Endothelial cell of umbilical vein (primary cell): ENCODE results near the gene RAB1B. TPM values are rescaled to one million over a fixed set of nuclear protein-coding genes. Genes with fewer than 3 reads are reported as not detected.

Experiments
- BruUV-seq: library from RNA; stranded (reverse); fragments of 400-500 nt; replicated peaks from 2 replicates; lab custom pipeline; 2021; lab: Mats Ljungman, UMichigan
- CTCF ChIA-PET: fragments of 300-600, 350-600 bp; sonication (Branson Sonifier 250); formaldehyde crosslinking; loops from one replicate; lab custom pipeline; 2021; ENCODE audit warnings: antibody characterized with exemption, inconsistent platforms; lab: Charles Lee
- POLR2A ChIA-PET: fragments of 300-600, 350-600 bp; sonication (Branson Sonifier 250); formaldehyde crosslinking; loops from one replicate; lab custom pipeline; 2021; ENCODE audit warnings: antibody characterized with exemption, inconsistent platforms; lab: Charles Lee
- DNase-seq: peaks from one replicate; pipeline ENCODE4 v3.0.0-alpha.2; 2011; ENCODE audit warnings: low read depth, low spot score
- FAIRE-seq: peaks from 2 replicates; lab custom pipeline; 2011; peaks lifted over from hg19 to GRCh38; lab: Jason Lieb, UNC
- H2AFZ ChIP-seq: 2 replicates; pipeline ENCODE4 v1.6.0; 2012; ENCODE audit warnings: low read depth, low read length, control low read depth, inconsistent platforms
- H3K27ac ChIP-seq: 2 replicates; pipeline ENCODE4 v1.5.1; 2011; ENCODE audit warnings: low read depth, mild to moderate bottlenecking, control low read depth, low read length, moderate library complexity; ENCODE audit not compliant: insufficient read depth
- H3K27me3 ChIP-seq, 2 experiments: 2 replicates each; pipeline versions ENCODE4 v1.6.0 to v1.6.1; 2011; ENCODE audit warnings: low read length in 2 of 2, mixed read lengths in 1 of 2; ENCODE audit not compliant: control insufficient read depth in 2 of 2, insufficient read depth in 2 of 2
- H3K36me3 ChIP-seq, 2 experiments: 2 replicates in 1 of 2; 3 replicates in 1 of 2; pipeline ENCODE4 v1.5.1; 2011; ENCODE audit warnings: low read length in 2 of 2, mild to moderate bottlenecking in 1 of 2, moderate library complexity in 1 of 2; ENCODE audit not compliant: control insufficient read depth in 2 of 2, insufficient read depth in 2 of 2; ENCODE audit errors: extremely low read depth in 1 of 2
- H3K4me1 ChIP-seq: 3 replicates; pipeline ENCODE4 v1.5.1; 2011; ENCODE audit warnings: mild to moderate bottlenecking, low read length; ENCODE audit not compliant: control insufficient read depth, insufficient read depth; ENCODE audit errors: extremely low read depth
- H3K4me2 ChIP-seq: 2 replicates; pipeline ENCODE4 v1.6.1; 2011; ENCODE audit warnings: low read length, control low read depth, mixed read lengths; ENCODE audit not compliant: insufficient read depth
- H3K4me3 ChIP-seq, 3 experiments: fragments of 200-600 bp in 1 of 3; sonication (generic), shearing (Covaris generic) in 1 of 3; replicated peaks in 1 of 3; 2 replicates each; pipeline ENCODE4 v1.5.1; 2011 to 2016; ENCODE audit warnings: control low read depth in 3 of 3, low read length in 3 of 3, mild to moderate bottlenecking in 2 of 3, inconsistent platforms in 1 of 3, low read depth in 1 of 3, moderate library complexity in 1 of 3; ENCODE audit not compliant: insufficient read depth in 1 of 3
- H3K79me2 ChIP-seq: 2 replicates; pipeline ENCODE4 v1.6.0; 2012; ENCODE audit warnings: low read length, inconsistent platforms; ENCODE audit not compliant: control insufficient read depth, insufficient read depth
- H3K9ac ChIP-seq: replicated peaks from 2 replicates; pipeline ENCODE3; 2011; ENCODE audit warnings: low read length, control low read depth; ENCODE audit not compliant: insufficient read depth; ENCODE audit errors: extremely low read depth
- H3K9me1 ChIP-seq: replicated peaks from 3 replicates; pipeline ENCODE4 v1.6.0; 2011; ENCODE audit warnings: mild to moderate bottlenecking, low read length; ENCODE audit not compliant: control insufficient read depth, insufficient read depth; ENCODE audit errors: extremely low read depth
- H3K9me3 ChIP-seq: replicated peaks from 2 replicates; pipeline ENCODE4 v1.5.1; 2012; ENCODE audit warnings: low read length, inconsistent platforms; ENCODE audit not compliant: control insufficient read depth, insufficient read depth
- H4K20me1 ChIP-seq: replicated peaks from 2 replicates; pipeline ENCODE3; 2011; ENCODE audit warnings: mild to moderate bottlenecking, low read length; ENCODE audit not compliant: control insufficient read depth, insufficient read depth; ENCODE audit errors: extremely low read depth
- EZH2 ChIP-seq: IDR thresholded peaks from 2 replicates; pipeline ENCODE4 v1.6.1; 2012; ENCODE audit warnings: borderline replicate concordance, low read depth, mild to moderate bottlenecking, moderate library complexity, low read length, inconsistent platforms; ENCODE audit not compliant: severe bottlenecking
- FOS ChIP-seq: IDR thresholded peaks from 2 replicates; pipeline ENCODE4 v1.6.1; 2011; ENCODE audit warnings: mild to moderate bottlenecking, low read length, moderate library complexity, borderline replicate concordance; ENCODE audit not compliant: insufficient read depth
- GATA2 ChIP-seq: IDR thresholded peaks from 2 replicates; pipeline ENCODE4 v1.7.0; 2011; ENCODE audit warnings: low read depth, mild to moderate bottlenecking, moderate library complexity, mixed read lengths, low read length; ENCODE audit not compliant: insufficient read length, insufficient read depth
- JUN ChIP-seq: IDR thresholded peaks from 2 replicates; pipeline ENCODE4 v1.6.1; 2011; ENCODE audit warnings: borderline replicate concordance, low read depth; ENCODE audit not compliant: insufficient read length, insufficient read depth
- MYC ChIP-seq: IDR thresholded peaks from one replicate; pipeline ENCODE4 v1.6.1; 2011; ENCODE audit warnings: mild to moderate bottlenecking, low read depth, low read length
- POLR2A ChIP-seq: IDR thresholded peaks from 2 replicates; pipeline ENCODE4 v1.6.1; 2012; ENCODE audit warnings: low read depth, mild to moderate bottlenecking, control low read depth, low read length
- POLR2AphosphoS5 ChIP-seq: IDR thresholded peaks from 2 replicates; pipeline ENCODE4 v1.6.1; 2012; ENCODE audit warnings: low read depth, mild to moderate bottlenecking, control low read depth, low read length, moderate library complexity; ENCODE audit not compliant: insufficient read depth
- dilution Hi-C: fragments of 300-500 bp; cut with MboI; formaldehyde crosslinking; loops from one replicate; pipeline ENCODE4 v1.15.0; 2019; ENCODE audit warnings: low sequenced_read_pairs; ENCODE audit not compliant: extremely low pct_ligation_motif_present
- intact Hi-C: fragments of 100-400 bp; cut with micrococcal nuclease; formaldehyde crosslinking; loops from one replicate; pipeline ENCODE4 v1.10.0; 2022
- polyA plus RNA-seq, 4 experiments: library from polyadenylated mRNA; depleted of rRNA in 3 of 4; stranded (reverse) in 3 of 4; unstranded in 1 of 4; fragments of >200 nt; gene quantifications; 2 replicates each; pipeline versions ENCODE4 v1.2.1 to v1.2.3, GENCODE V29; 2011 to 2012; ENCODE audit warnings: missing spikeins in 1 of 4
- total RNA-seq: library from RNA; stranded (reverse); gene quantifications from 2 replicates; pipeline ENCODE4 v1.2.3, GENCODE V29; 2021
- TF ChIP-seq, protein P1 (sequence below): IDR thresholded peaks from 2 replicates; pipeline ENCODE4 v1.6.1; 2011; ENCODE audit not compliant: insufficient read depth, insufficient read length
- TF ChIP-seq, protein P2 (sequence below), 2 donors: IDR thresholded peaks; 1 replicate in 1 of 2; 2 replicates in 1 of 2; pipeline ENCODE4 v1.5.1; 2011; ENCODE audit warnings: low read length in 2 of 2, mild to moderate bottlenecking in 2 of 2, moderate library complexity in 2 of 2, control low read depth in 1 of 2, inconsistent platforms in 1 of 2, low read depth in 1 of 2; ENCODE audit not compliant: insufficient read depth in 1 of 2; ENCODE audit errors: extremely low read depth in 1 of 2

RAB1B gene
- total and polyA plus RNA-seq, 2 donors (not counting 3 experiments of a cell fraction or from before 2014, with no cell fraction given): 171 to 383 TPM

DNA sequence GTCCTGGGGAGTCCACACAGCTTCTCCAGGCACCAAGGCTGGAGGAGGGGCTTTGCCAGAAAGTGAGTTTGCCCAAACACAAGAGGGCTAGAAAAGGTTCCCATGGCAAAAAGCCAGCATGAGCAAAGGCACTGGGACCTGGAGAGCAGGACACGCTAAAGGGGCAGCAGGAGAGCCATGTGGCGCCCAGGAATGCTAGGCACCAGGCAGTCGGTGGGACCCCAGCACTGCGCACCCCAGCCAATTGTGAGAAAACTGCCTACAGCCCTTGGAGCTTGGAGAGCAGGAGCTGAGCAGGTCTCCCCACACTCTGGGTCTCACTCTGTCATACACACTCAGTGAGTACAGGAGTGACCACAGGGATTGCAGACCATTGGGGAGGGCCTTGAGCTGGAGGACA, 5.2 kb upstream of the RAB1B start:
- CTCF ChIA-PET: interaction anchor here (2.3 kb wide), 1 partner anchor 19 kb away, joined by 7 read pairs; no protein-coding TSS in a partner anchor
- TF ChIP-seq FOS: no peak
- TF ChIP-seq POLR2AphosphoS5: no peak
- no peak for TF ChIP-seq EZH2
- TF ChIP-seq, protein P1, sequence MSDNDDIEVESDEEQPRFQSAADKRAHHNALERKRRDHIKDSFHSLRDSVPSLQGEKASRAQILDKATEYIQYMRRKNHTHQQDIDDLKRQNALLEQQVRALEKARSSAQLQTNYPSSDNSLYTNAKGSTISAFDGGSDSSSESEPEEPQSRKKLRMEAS: no peak
- TF ChIP-seq GATA2: no peak
- TF ChIP-seq, protein P2, sequence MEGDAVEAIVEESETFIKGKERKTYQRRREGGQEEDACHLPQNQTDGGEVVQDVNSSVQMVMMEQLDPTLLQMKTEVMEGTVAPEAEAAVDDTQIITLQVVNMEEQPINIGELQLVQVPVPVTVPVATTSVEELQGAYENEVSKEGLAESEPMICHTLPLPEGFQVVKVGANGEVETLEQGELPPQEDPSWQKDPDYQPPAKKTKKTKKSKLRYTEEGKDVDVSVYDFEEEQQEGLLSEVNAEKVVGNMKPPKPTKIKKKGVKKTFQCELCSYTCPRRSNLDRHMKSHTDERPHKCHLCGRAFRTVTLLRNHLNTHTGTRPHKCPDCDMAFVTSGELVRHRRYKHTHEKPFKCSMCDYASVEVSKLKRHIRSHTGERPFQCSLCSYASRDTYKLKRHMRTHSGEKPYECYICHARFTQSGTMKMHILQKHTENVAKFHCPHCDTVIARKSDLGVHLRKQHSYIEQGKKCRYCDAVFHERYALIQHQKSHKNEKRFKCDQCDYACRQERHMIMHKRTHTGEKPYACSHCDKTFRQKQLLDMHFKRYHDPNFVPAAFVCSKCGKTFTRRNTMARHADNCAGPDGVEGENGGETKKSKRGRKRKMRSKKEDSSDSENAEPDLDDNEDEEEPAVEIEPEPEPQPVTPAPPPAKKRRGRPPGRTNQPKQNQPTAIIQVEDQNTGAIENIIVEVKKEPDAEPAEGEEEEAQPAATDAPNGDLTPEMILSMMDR (IDR thresholded peaks at IDR 0.05; ENCODE audit: extremely low read depth in 1 of 2, insufficient read depth in 1 of 2, low read depth in 1 of 2, low read length in 2 of 2): no peak
- no peak for TF ChIP-seq JUN
- no peak for TF ChIP-seq MYC
- TF ChIP-seq POLR2A: no peak

More for the DNA sequence above, 5.2 kb upstream of the RAB1B start:
- no peak overlapping the region for H3K4me2 ChIP-seq
- no peaks in the 10 kb centered on the region for H4K20me1 ChIP-seq
- POLR2A ChIA-PET: no interaction called here
- dilution Hi-C loops (no loop called here), intact Hi-C loops (no loop called here)
- peaks cover 10% of the 10 kb centered on the region for H3K4me1 ChIP-seq
- H3K9me3 ChIP-seq: no peaks in the 10 kb centered on the region
- peaks cover 4% of the 10 kb centered on the region for H3K79me2 ChIP-seq
- H3K9me1 ChIP-seq: no peaks in the 10 kb centered on the region
- no peak overlapping the region for H3K4me3 ChIP-seq
- peaks cover 0 to 42% of the 10 kb centered on the region in 2 experiments for H3K36me3 ChIP-seq
- DNase-seq (no peak), FAIRE-seq (no peak)
- no peak overlapping the region for H3K9ac ChIP-seq
- BruUV-seq: no TSS peak
- H3K27me3 ChIP-seq: no peaks in the 10 kb centered on the region
- H3K27ac ChIP-seq: no peak overlapping the region
- no peak overlapping the region for H2AFZ ChIP-seq
